ENCODE measurements around the gene SLC4A8.

The SLC4A8 gene

GRCh38 chr12:51546097-51546496 lies 121.5 kb downstream of the SLC4A8 start:
- Histone ChIP-seq H3K27ac (no peak overlapping the region), H3K4me3 (no peak overlapping the region)

- Histone ChIP-seq H3K27ac (no peak overlapping the region), H3K4me3 (no peak overlapping the region)
Observed at GRCh38 chr12:51547606-51548005, 123.0 kb downstream of the SLC4A8 start.

- no peak overlapping the region for H3K4me3 ChIP-seq
- H3K27ac ChIP-seq, result no peak overlapping the region
Observed at GRCh38 chr12:51548241-51548640, 123.6 kb downstream of the SLC4A8 start.

GRCh38 chr12:51549637-51550036 lies 125.0 kb downstream of the SLC4A8 start:
- Histone ChIP-seq H3K27ac (no peak overlapping the region), H3K4me3 (no peak overlapping the region)
